GM18519 (cell line): ENCODE results near the gene RPL13A.
"Not testable (repeated sequence)": the region's sequence is repeated elsewhere in the genome, so short reads cannot be mapped to it uniquely, and the experiment has no call there.

Experiments
- ATAC-seq: cut with Tn5 transposase; IDR thresholded peaks from one replicate; pipeline ENCODE4 v1.9.1; 2021; ENCODE audit warnings: mild to moderate bottlenecking, moderate library complexity; ENCODE audit not compliant: unreplicated experiment, low FRiP score

The RPL13A gene

DNA sequence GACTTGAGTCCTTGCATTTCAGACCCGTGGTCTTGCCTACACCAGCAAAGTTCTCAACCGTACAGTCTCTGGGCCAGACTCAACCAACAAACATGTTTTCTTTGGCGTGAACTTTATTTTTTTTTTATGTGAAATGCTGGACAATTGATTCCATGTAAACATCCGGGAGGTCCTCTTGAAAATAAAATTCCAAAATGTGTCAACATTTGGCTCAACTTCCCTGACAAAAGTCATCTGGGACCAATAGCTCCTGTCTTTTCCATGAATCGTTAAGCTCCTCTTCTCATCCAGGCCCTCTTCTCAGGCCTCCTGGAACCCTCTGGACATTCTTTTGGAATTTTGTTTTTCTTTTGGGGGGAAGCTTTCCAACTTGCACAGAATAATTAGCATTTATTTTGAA, 31.6 kb upstream of the RPL13A start:
- no peak for ATAC-seq

DNA sequence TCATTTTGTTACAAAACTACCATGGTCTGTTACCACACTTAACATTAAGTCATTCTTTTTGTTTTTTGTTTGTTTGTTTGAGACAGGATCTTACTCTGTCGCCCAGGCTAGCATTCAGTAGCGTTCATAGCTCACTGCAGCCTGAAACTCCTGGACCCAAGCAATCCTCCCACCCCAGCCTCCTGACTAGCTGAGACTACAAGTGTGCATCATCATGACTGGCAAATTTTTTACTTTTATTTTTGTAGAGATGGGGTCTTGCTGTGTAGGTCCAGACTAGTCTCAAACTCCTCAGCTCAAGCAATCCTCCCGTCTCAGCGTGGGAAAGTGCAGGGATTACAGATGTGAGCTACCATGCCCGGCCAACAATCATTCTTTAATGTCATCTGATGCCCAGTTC, 31.1 kb upstream of the RPL13A start:
- ATAC-seq, result no peak

DNA sequence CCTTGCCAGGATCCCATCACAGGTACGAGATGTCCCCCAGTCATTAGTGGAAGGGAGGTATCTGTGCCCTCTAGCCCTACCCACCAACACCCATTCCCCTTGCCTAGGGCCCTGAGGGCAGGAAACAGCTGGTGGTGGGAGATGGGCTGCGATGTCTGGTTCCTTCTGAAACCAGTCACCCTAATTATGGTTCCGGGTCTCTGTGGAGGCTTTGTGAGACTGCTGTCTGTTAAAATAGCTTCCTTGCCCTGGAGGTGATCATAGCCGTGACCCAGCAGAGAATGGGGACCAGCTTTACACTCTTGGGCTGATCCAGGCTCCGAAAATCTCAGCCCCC, 28.9 kb upstream of the RPL13A start:
- ATAC-seq, result no peak

DNA sequence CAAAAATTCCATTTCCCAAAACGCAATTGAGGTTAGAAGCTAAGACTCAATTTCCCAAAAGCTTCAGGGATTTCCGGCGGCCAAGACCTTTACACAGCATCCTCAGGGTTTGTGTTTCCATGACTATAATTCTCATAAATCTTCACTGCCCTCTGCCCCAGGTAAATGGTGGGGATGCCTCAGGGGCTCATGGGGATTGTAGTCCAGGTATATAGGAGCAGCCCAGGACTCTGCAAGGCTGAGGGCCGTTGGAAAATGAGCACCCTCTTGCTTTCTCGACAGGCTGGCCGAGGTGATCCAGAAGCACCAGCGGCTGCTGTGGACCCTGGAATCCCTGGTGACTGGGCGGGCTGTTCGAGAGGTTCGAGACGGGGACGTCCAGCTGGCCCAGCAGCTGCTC, 28.0 kb upstream of the RPL13A start:
- no peak for ATAC-seq

DNA sequence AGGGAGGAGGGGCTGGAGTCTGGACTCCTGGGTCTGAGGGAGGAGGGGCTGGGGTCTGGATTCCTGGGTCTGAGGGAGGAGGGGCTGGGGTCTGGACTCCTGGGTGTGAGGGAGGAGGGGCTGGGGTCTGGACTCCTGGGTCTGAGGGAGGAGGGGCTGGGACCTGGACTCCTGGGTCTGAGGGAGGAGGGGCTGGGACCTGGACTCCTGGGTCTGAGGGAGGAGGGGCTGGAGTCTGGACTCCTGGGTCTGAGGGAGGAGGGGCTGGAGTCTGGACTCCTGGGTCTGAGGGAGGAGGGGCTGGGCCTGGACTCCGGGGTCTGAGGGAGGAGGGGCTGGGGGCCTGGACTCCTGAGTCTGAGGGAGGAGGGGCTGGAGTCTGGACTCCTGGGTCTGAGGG, 26.3 kb upstream of the RPL13A start:
- ATAC-seq, result not testable (repeated sequence)

DNA sequence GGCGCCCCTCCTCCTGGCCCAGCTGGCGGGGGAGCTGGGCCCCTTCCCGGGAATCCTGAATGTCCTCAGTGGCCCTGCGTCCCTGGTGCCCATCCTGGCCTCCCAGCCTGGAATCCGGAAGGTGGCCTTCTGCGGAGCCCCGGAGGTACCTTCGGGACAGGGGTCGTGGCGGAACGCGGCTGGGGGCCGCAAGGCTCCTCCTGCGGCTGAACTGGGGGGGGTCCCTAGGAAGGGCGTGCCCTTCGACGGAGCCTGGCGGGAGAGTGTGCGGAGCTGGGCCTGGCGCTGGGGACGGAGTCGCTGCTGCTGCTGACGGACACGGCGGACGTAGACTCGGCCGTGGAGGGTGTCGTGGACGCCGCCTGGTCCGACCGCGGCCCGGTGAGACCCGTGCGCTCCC, 25.8 kb upstream of the RPL13A start:
- ATAC-seq, result no peak

DNA sequence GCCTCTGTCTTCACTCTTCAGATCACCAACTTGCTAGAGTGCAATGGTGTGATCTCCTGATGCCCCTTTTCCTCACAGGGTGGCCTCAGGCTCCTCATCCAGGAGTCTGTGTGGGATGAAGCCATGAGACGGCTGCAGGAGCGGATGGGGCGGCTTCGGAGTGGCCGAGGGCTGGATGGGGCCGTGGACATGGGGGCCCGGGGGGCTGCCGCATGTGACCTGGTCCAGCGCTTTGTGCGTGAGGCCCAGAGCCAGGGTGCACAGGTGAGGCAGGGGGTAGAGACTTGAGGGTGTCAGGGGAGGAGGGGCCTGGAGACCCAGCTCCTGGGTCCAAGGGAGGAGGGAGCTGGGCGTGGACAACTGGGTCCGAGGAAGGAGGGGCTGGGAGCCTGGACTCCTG, 24.9 kb upstream of the RPL13A start:
- ATAC-seq, result no peak

DNA sequence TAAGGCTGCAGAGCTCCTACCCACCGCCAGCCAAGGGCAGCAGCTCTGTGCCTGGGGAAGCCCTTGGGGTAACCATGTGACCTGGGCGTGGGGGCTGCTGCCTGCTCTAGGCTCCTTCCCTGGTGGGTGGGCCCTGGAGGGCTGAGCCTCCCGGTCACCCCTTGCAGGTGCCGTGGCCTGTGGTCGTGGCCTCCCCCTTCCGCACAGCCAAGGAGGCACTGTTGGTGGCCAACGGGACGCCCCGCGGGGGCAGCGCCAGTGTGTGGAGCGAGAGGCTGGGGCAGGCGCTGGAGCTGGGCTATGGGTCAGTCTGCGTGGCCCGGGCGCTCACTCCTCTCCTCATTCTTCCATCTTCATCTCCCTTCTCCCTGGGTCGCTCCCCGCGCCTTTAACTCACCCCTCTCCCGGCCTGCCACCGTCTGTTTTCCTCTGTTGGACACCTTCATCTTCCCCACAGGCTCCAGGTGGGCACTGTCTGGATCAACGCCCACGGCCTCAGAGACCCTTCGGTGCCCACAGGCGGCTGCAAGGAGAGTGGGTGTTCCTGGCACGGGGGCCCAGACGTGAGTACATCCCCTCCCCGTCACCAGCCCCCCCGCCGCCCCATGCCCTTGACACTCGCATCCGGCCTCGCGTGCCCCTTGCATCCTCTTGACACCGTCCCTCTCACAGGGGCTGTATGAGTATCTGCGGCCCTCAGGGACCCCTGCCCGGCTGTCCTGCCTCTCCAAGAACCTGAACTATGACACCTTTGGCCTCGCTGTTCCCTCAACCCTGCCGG, 23.3 kb upstream of the RPL13A start:
- no peak for ATAC-seq

DNA sequence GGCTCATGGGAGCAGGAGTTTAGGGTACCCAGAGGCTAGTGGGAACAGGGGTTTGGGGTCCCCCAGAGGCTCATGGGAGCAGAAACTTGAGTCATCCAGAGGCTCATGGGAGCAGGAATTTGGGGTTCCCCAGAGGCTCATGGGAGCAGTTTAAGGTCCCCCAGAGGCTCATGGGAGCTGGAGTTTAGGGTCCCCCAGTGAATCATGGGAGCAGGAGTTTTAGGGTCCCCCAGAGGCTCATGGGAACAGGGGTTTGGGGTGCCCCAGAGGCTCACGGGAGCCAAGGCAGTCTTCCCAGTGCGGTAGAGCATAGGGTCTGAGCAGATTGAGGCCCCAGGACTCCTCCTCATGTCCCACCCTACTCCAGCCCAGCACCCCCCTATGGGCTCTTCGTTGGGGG, 22.0 kb upstream of the RPL13A start:
- no peak for ATAC-seq

DNA sequence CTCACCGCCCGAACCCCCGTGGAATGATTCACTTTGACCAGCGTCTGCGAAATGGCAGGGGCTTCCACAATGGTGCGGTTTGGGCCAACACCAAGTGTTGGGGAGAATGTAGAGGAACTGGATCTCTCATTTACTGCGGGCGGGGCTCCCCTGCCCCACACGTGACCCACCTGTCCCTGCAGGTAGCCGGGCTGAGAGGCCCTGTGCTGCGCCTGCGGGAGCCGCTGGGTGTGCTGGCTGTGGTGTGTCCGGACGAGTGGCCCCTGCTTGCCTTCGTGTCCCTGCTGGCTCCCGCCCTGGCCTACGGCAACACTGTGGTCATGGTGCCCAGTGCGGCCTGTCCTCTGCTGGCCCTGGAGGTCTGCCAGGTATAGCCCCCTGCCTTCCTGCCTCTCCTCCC, 19.2 kb upstream of the RPL13A start:
- ATAC-seq, result no peak

DNA sequence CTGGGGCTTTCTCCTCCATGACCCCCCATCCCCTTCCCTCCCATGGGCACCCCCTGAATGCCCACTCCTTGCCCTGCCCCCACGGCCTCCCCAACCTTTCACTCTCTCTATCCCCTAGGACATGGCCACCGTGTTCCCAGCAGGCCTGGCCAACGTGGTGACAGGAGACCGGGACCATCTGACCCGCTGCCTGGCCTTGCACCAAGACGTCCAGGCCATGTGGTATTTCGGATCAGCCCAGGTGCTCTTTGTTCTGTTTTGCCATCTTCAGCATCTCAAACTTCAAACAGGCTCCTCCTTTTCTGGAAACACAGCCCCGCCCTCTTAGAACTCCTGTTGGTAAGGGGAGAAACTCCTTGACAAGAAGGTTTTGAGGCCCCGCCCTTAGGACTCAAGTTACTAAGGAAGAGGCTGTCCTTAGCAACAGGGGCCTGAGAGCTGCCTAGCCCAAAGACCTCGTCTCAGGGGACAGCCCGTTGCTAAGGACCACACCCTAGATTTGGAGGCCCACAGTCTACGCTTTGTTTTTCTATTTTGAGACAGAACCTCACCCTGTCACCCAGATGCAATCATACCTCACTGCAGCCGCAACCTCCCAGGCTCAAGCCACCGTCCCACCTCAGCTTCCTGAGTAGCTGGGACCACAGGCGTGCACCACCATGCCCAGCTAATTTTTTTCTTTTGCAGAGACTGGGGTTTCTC, 18.5 kb upstream of the RPL13A start:
- ATAC-seq, result no peak

DNA sequence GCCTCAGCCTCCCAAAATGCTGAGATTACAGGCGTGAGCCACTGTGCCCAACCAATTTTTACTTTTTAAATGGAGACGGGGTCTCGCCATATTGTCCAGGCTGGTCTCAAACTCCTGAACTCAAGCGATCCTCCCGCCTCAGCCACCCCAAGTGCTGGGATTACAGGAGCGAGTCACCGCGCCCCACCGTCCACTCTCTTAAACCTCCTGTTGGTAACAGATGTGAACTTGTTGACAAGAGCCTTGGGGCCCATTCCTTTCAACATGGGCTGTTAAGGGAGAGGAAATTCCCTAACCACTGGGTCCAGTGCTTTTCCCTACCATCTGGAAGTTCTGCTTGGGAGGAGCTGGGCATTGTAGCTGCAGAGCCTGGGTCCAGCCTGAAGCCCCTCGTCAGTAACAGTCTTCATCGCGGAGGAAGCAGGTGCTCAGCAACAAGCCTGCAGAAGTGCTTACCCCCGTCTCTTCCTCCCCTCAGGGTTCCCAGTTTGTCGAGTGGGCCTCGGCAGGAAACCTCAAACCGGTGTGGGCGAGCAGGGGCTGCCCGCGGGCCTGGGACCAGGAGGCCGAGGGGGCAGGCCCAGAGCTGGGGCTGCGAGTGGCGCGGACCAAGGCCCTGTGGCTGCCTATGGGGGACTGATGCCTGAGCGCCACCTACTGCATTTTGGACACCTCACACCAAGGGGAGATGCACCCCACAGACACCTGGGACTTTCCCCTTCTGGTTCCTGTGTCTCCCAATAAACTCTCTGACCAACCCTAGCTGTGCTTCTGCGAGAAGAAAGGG, 17.4 kb upstream of the RPL13A start:
- peak; percentile 36 for ATAC-seq

DNA sequence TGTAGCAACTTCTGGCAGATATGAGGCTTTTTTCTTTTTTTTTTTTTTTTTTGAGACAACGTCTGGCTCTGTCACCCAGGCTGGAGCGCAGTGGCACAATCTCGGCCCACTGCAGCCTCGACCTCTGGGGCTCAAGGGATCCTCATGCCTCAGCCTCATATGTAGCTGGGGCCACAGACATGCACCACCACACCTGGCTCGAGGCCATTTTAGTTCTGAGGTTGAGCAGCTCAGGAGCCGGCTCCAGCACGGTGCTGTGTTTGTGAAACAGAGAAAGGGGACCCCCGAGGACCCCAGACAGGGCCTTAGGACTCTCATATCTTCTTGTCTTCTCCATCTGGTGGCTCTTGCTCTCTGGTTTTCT, 16.8 kb upstream of the RPL13A start:
- no peak for ATAC-seq

DNA sequence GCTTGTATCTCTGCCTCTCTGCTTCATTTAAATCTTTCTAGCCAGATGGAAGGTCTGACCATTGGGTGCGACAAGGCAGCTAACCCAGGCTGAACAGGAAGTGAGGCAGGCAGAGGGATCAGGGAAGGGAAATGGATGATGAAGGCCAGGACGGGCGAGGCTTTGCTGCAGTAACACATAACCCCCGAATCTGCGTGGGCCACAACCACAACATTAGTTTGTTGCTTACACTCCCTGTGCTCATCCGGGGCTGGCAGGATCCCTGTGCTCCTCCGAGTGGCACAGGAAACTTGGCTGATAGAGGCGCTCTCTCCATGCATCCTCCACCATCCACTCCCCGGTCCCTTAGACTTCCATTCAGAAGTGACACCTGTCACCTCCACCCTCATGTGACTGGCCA, 14.5 kb upstream of the RPL13A start:
- no peak for ATAC-seq

DNA sequence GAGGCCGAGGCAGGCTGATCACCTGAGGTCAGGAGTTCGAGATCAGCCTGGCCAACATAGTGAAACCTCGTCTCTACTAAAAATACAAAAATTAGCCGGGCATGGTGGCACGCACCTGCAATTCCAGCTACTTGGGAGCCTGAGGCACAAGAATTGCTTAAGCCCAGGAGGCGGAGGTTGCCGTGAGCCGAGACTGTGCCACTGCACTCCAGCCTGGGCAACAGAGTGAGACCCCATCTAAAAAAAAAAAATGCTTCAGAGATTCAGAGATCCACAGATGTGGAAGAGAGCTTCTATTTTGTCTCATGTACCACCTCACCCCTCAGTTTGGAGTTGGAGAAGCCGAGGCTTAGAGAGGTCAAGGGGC, 13.9 kb upstream of the RPL13A start:
- not testable (repeated sequence) for ATAC-seq

DNA sequence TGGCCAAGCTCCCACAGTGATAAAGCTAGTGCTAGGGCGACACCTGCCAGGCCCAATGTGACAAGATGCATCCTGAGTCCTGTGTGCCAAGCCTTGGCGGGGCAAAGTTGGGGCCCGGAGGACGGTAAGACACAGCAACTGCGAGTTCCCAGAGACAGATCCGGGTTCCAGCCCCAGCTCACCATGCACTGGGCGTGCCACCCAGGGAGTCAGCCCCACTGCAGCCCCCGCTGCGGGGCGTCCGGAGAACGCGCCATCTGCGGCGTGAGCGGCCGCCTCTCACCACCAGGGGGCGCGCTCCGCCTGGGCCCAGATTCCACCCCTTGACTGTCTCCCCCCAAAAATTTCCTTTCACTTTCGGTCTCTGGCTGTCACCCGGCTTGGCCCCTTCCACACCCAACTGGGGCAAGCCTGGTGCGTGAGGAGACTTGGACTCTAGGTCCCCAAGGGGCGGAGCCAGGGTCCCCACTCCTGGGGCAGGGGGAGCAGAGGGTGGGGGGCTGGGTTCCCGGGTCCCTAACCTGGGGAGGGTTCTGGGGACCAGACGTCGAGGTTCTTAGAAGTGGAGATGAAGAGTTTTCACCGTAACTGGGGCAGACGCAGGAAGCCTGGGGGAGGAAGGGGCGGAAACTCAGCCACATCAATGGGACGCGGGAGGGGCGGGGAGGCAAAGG, 13.4 kb upstream of the RPL13A start, which contains the start of gene FLT3LG:
TSS of gene FLT3LG (plus strand) at position 348 of the 674 bp plus-strand sequence. CDS start 425 bp downstream, outside the sequence.
- ATAC-seq, result peak; percentile 39

DNA sequence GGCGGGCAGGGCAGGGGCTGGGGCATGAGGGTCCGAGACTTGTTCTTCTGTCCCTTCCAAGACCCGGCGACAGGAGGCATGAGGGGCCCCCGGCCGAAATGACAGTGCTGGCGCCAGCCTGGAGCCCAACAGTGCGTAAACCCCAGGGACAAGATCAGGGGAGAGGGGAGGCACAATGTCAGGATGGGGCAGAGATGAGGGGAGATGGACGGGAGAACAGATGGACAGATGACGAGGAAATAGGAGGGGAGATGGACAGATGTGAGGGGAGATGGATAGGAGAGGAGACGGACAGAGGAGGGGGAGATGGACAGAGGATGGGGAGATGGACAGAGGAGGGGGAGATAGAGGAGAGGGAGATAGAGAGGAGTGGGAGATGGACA, 12.9 kb upstream of the RPL13A start:
- ATAC-seq, result no peak

DNA sequence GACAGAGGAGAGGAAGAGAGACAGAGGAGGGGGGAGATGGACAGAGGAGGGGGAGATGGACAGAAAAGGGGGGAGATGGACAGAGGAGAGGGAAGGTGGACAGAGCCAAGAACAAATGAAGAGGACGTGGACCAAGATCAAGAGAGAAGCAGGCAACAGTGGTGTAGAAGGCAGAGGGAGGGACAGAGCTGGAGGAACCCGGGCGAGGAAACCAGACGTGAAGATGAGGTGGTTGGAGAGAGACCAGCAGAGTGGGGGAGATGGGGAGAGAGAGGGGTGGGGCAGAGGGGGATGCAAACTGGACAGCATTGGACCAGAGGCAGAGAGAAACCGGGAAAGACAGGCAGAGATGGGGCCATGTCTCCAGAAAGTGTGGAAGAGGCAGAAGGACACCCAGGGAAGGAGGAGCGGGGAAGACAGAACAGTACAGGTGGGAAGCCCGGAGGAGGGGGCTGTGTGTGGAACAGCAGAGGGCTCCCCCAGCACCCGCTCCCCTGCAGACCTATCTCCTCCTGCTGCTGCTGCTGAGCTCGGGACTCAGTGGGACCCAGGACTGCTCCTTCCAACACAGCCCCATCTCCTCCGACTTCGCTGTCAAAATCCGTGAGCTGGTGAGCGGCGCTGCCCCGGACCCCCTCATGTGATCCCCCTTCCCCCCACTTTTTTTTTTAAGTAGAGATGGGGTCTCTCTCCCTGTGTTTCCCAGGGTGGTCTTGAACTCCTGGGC, 12.1 kb upstream of the RPL13A start:
- no peak for ATAC-seq

DNA sequence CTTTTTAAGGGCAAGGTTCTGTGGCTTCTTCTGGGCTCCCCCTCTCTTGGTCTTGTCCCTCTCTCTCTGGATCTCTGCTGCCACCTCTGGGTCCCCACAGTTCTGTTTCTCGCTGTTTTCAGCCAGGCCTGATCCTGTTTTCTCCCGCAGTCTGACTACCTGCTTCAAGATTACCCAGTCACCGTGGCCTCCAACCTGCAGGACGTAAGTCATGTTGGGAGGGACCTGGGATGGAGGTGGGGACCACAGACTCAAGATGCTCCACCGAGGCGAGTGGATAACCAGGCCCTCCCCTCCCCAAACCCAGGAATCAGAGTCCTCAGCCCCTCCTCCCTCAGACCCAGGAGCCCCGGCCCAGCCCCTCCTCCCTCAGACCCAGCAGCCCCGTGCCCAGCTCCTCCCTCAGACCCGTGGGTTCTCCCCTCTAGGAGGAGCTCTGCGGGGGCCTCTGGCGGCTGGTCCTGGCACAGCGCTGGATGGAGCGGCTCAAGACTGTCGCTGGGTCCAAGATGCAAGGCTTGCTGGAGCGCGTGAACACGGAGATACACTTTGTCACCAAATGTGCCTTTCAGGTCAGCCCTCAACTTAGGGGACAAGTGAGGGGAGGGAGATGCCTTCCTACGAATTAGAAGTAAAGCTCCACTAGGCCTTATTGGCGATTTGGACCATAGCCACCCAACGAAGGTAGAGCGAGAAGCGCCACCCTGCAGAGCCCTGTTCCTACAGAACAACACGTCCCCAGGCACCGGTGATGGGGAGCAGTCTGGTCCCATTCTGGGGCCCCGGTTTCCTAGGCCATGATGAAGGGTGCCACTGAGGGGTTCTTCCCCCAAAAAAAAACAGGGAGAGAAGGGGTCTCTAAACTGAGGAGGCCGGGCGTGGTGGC, 11.2 kb upstream of the RPL13A start:
- no peak for ATAC-seq
